MCF 10A (cell line): ENCODE data around the gene GPR156. TPM values are rescaled to one million over a fixed set of nuclear protein-coding genes. Genes with fewer than 3 reads are reported as not detected.

Source experiments
- BruUV-seq: library from RNA; stranded (reverse); fragments of 400-500 nt; replicated peaks from 2 replicates; lab custom pipeline; 2021; lab: Mats Ljungman, UMichigan
- CTCF ChIA-PET: fragments of 300-600 bp; sonication (Branson Sonifier 250); formaldehyde crosslinking; extraction: SDS; loops from one replicate; lab custom pipeline; 2021; ENCODE audit warnings: antibody characterized with exemption, inconsistent platforms; lab: Yijun Ruan, JAX
- POLR2A ChIA-PET: fragments of 300-600, 350-650 bp; sonication (Branson Sonifier 250); formaldehyde crosslinking; extraction: SDS; loops from one replicate; lab custom pipeline; 2020; ENCODE audit warnings: antibody characterized with exemption, inconsistent platforms; lab: Yijun Ruan, JAX
- DNase-seq: peaks from one replicate; pipeline ENCODE4 v3.0.0-alpha.2; 2018; ENCODE audit not compliant: unreplicated experiment
- H3K27ac Mint-ChIP-seq: one replicate; pipeline ENCODE4 v1.8.0; 2022; ENCODE audit warnings: mild to moderate bottlenecking, low read depth, mixed read lengths; ENCODE audit not compliant: unreplicated experiment
- H3K27me3 Mint-ChIP-seq: one replicate; pipeline ENCODE4 v1.8.0; 2022; ENCODE audit warnings: mixed read lengths; ENCODE audit not compliant: insufficient read depth, unreplicated experiment
- H3K36me3 Mint-ChIP-seq: one replicate; pipeline ENCODE4 v1.8.0; 2022; ENCODE audit warnings: mild to moderate bottlenecking, moderate library complexity, mixed read lengths; ENCODE audit not compliant: insufficient read depth, unreplicated experiment
- H3K4me1 Mint-ChIP-seq: one replicate; pipeline ENCODE4 v1.8.0; 2022; ENCODE audit warnings: mixed read lengths; ENCODE audit not compliant: insufficient read depth, unreplicated experiment
- H3K4me3 Mint-ChIP-seq: one replicate; pipeline ENCODE4 v1.8.0; 2022; ENCODE audit warnings: mild to moderate bottlenecking, moderate library complexity, mixed read lengths; ENCODE audit not compliant: unreplicated experiment
- H3K9me3 Mint-ChIP-seq: one replicate; pipeline ENCODE4 v1.8.0; 2022; ENCODE audit warnings: mixed read lengths; ENCODE audit not compliant: unreplicated experiment
- CTCF ChIP-seq: fragments of 200-600 bp; IDR thresholded peaks from one replicate; pipeline ENCODE4 v1.8.0; 2022; ENCODE audit warnings: antibody characterized with exemption, mild to moderate bottlenecking; ENCODE audit not compliant: unreplicated experiment
- intact Hi-C: fragments of 100-400 bp; cut with micrococcal nuclease; formaldehyde crosslinking; loops from 2 replicates; pipeline ENCODE4 v1.14.1; 2022
- total RNA-seq: library from RNA; stranded (reverse); gene quantifications from 2 replicates; pipeline ENCODE4 v1.2.3, GENCODE V29; 2022

The GPR156 gene
- total RNA-seq, 1 experiment from 2014 or later, result 0.72 TPM

- H3K27ac Mint-ChIP-seq, result no peak overlapping the region
- CTCF ChIA-PET, result interaction anchor here (0.6 to 1.0 kb wide), 2 partner anchors 188 to 272 kb away, joined by 3 read pairs; no protein-coding TSS in a partner anchor
- H3K4me3 Mint-ChIP-seq, result no peak overlapping the region
- BruUV-seq, result no TSS peak
- peaks cover 23% of the 10 kb centered on the region for H3K4me1 Mint-ChIP-seq
- H3K27me3 Mint-ChIP-seq, result no peaks in the 10 kb centered on the region
- intact Hi-C loops, result no loop called here
- H3K9me3 Mint-ChIP-seq, result peaks cover 8% of the 10 kb centered on the region
- H3K36me3 Mint-ChIP-seq, result no peaks in the 10 kb centered on the region
- POLR2A ChIA-PET, result interaction anchor here (0.5 to 1.5 kb wide), 2 partner anchors 14 to 344 kb away, joined by 3 to 5 read pairs; no protein-coding TSS in a partner anchor
- no peak for TF ChIP-seq CTCF
- no peak for DNase-seq
These were observed 121.2 kb downstream of the GPR156 start for GRCh38 chr3:120163816-120164215.

- H3K4me1 Mint-ChIP-seq, result peaks cover 28% of the 10 kb centered on the region
- no TSS peak for BruUV-seq
- intact Hi-C loops, result no loop called here
- no peak for DNase-seq
- H3K27me3 Mint-ChIP-seq, result no peaks in the 10 kb centered on the region
- POLR2A ChIA-PET, result interaction anchor here (1.5 kb wide), 1 partner anchor 15 kb away, joined by 5 read pairs; no protein-coding TSS in a partner anchor
- no peak overlapping the region for H3K27ac Mint-ChIP-seq
- CTCF ChIA-PET, result interaction anchor here (0.7 to 1.0 kb wide), 2 partner anchors 271 to 506 kb away, joined by 3 read pairs; no protein-coding TSS in a partner anchor
- no peak for TF ChIP-seq CTCF
- no peak overlapping the region for H3K4me3 Mint-ChIP-seq
- H3K9me3 Mint-ChIP-seq, result peaks cover 8% of the 10 kb centered on the region
- no peaks in the 10 kb centered on the region for H3K36me3 Mint-ChIP-seq
These were observed 122.0 kb downstream of the GPR156 start for GRCh38 chr3:120163026-120163425.

GRCh38 chr3:120162400-120162799 is 122.6 kb downstream of the GPR156 start:
- BruUV-seq, result no TSS peak
- DNase-seq, result peak; percentile 22

More at GRCh38 chr3:120162400-120162799, 122.6 kb downstream of the GPR156 start:
- no peak for TF ChIP-seq CTCF
- intact Hi-C loops, result no loop called here
- Mint-ChIP-seq H3K36me3 (no peaks in the 10 kb centered on the region), H3K27me3 (no peaks in the 10 kb centered on the region), H3K4me3 (no peak overlapping the region), H3K4me1 (peaks cover 28% of the 10 kb centered on the region), H3K27ac (peak overlapping the region; percentile 71), H3K9me3 (peaks cover 8% of the 10 kb centered on the region)
- CTCF ChIA-PET, result interaction anchor here (1.1 kb wide), 1 partner anchor 12 kb away, joined by 4 read pairs; no protein-coding TSS in a partner anchor
- POLR2A ChIA-PET, result interaction anchor here (1.5 kb wide), 1 partner anchor 8 kb away, joined by 5 read pairs; no protein-coding TSS in a partner anchor
